SK-N-SH treated with all-trans-retinoic acid at 6 μM for 48 hours (cell line): ENCODE results near the gene TGFBI.

Source experiments
- ATAC-seq: fragments of 200-7000 bp; cut with Tn5 transposase; 3 replicates; pipeline ENCODE4 v1.9.1; 2020; ENCODE audit warnings: mild to moderate bottlenecking, moderate library complexity
- BACH2 ChIP-seq: fragments of 250-450 bp; sonication (Bioruptor Pico); IDR thresholded peaks from 2 replicates; pipeline ENCODE4 v1.9.0; 2021; ENCODE audit warnings: mild to moderate bottlenecking, borderline replicate concordance
- CSDC2 ChIP-seq: fragments of 250-450 bp; sonication (Bioruptor Pico); IDR thresholded peaks from 2 replicates; pipeline ENCODE4 v1.5.0; 2020; ENCODE audit warnings: mild to moderate bottlenecking, moderate library complexity
- ESRRG ChIP-seq: fragments of 250-450 bp; sonication (Bioruptor Pico); IDR thresholded peaks from 2 replicates; pipeline ENCODE4 v1.6.1; 2021; ENCODE audit warnings: mild to moderate bottlenecking
- GLIS3 ChIP-seq: fragments of 250-450 bp; sonication (Bioruptor Pico); IDR thresholded peaks from 2 replicates; pipeline ENCODE4 v1.5.0; 2020; ENCODE audit warnings: mild to moderate bottlenecking, moderate library complexity
- OSR1 ChIP-seq: fragments of 250-450 bp; sonication (Bioruptor Pico); IDR thresholded peaks from 2 replicates; pipeline ENCODE4 v1.8.0; 2022; ENCODE audit warnings: moderate library complexity, mild to moderate bottlenecking, inconsistent platforms
- PPARA ChIP-seq: fragments of 250-450 bp; sonication (Bioruptor Pico); IDR thresholded peaks from 2 replicates; pipeline ENCODE4 v1.5.0; 2020; ENCODE audit warnings: mild to moderate bottlenecking, borderline replicate concordance
- RARB ChIP-seq: fragments of 250-450 bp; sonication (Bioruptor Pico); IDR thresholded peaks from 2 replicates; pipeline ENCODE4 v1.8.0; 2021; ENCODE audit warnings: mild to moderate bottlenecking, moderate library complexity
- SNAI2 ChIP-seq: fragments of 250-450 bp; sonication (Bioruptor Pico); IDR thresholded peaks from 2 replicates; pipeline ENCODE4 v1.5.0; 2020; ENCODE audit warnings: mild to moderate bottlenecking, moderate library complexity
- TCF4 ChIP-seq: fragments of 250-450 bp; sonication (Bioruptor Pico); IDR thresholded peaks from 2 replicates; pipeline ENCODE4 v1.8.0; 2021; ENCODE audit warnings: mild to moderate bottlenecking, moderate library complexity, borderline replicate concordance
- TOX ChIP-seq: fragments of 250-450 bp; sonication (Bioruptor Pico); IDR thresholded peaks from 2 replicates; pipeline ENCODE4 v1.8.0; 2021; ENCODE audit warnings: mild to moderate bottlenecking, moderate library complexity, borderline replicate concordance
- ZC3H10 ChIP-seq: fragments of 250-450 bp; sonication (Bioruptor Pico); IDR thresholded peaks from 2 replicates; pipeline ENCODE4 v1.5.1; 2021; ENCODE audit warnings: mild to moderate bottlenecking, moderate library complexity
- ZFP3 ChIP-seq: fragments of 250-450 bp; sonication (Bioruptor Pico); IDR thresholded peaks from 2 replicates; pipeline ENCODE4 v1.5.0; 2020; ENCODE audit warnings: mild to moderate bottlenecking, moderate library complexity
- ZFP30 ChIP-seq: fragments of 450-650 bp; formaldehyde crosslinking; IDR thresholded peaks from 2 replicates; pipeline ENCODE4 v1.5.0; 2022; ENCODE audit warnings: mild to moderate bottlenecking, moderate library complexity
- ZNF565 ChIP-seq: fragments of 450-650 bp; formaldehyde crosslinking; conservative IDR thresholded peaks from 2 replicates; pipeline ENCODE4 v1.5.0; 2020; ENCODE audit warnings: low read depth, mild to moderate bottlenecking, moderate library complexity
- ZNF70 ChIP-seq: fragments of 450-650 bp; formaldehyde crosslinking; IDR thresholded peaks from 2 replicates; pipeline ENCODE4 v1.5.0; 2020; ENCODE audit warnings: mild to moderate bottlenecking, moderate library complexity
- ZNF8 ChIP-seq: fragments of 450-650 bp; formaldehyde crosslinking; IDR thresholded peaks from 2 replicates; pipeline ENCODE4 v1.5.0; 2020; ENCODE audit warnings: mild to moderate bottlenecking, moderate library complexity
- TF ChIP-seq, protein P1 (sequence below): fragments of 250-450 bp; sonication (Bioruptor Pico); IDR thresholded peaks from 2 replicates; pipeline ENCODE4 v1.5.1; 2021; ENCODE audit warnings: mild to moderate bottlenecking, moderate library complexity
- TF ChIP-seq, protein P2 (sequence below): fragments of 250-450 bp; sonication (Bioruptor Pico); IDR thresholded peaks from 2 replicates; pipeline ENCODE4 v1.5.0; 2020; ENCODE audit warnings: mild to moderate bottlenecking, moderate library complexity
- TF ChIP-seq, protein P3 (sequence below): fragments of 250-450 bp; sonication (Bioruptor Pico); IDR thresholded peaks from 2 replicates; pipeline ENCODE4 v1.8.0; 2021; ENCODE audit warnings: low read depth, mild to moderate bottlenecking, moderate library complexity, borderline replicate concordance
- TF ChIP-seq, protein P4 (sequence below): fragments of 250-450 bp; sonication (Bioruptor Pico); IDR thresholded peaks from 2 replicates; pipeline ENCODE4 v1.5.1; 2020; ENCODE audit warnings: low read depth, mild to moderate bottlenecking, moderate library complexity

The TGFBI gene

DNA sequence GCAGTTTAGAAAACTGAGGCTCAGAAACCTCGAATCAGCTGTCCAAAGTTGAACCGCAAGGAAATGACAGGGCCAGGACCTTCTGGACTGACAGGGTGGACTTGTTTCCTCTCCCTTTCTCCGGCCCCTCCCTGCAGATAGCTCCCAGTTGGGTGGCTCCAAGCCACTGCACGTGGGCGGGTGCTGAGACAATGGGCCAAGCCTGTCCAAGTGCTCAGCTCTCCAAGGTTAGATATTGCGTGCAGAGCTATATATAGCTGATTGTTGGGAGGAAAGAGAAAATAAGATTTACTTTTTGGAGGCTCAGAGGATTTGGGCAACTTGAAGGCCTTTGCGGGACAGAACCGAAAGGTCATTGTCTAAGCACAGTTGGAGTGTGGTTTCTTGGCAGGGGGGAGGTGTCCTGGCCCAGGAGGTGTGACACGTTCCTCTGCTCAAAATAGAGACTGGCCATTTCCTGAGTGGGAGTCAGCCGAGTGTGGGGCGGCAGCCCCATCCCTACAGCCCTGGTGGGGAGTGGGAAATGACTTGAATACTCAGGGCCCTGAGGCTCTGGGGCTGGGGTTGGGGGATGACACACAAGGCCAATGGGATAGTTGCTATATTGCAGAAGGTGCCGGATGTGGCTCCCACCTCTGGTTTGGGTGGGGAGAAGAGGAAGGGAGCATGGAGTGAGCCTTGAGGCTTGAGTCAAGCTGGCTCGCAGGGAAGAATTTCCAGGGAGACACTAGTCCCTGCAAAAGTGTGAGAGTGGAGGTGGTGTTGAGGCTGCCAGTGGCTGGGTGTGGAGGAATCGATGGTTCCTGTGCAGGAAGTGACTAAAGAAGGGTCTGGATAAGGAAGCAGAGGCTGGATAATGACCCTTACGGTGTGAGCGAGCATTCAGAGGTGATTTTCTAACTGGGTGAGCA, 59.4 kb downstream of the TGFBI start:
- TF ChIP-seq ZNF8, result no peak
- no peak for TF ChIP-seq ZNF565 (CRISPR knock-in tag)
- TF ChIP-seq BACH2 (CRISPR knock-in tag), result no peak
- TF ChIP-seq, protein P1, sequence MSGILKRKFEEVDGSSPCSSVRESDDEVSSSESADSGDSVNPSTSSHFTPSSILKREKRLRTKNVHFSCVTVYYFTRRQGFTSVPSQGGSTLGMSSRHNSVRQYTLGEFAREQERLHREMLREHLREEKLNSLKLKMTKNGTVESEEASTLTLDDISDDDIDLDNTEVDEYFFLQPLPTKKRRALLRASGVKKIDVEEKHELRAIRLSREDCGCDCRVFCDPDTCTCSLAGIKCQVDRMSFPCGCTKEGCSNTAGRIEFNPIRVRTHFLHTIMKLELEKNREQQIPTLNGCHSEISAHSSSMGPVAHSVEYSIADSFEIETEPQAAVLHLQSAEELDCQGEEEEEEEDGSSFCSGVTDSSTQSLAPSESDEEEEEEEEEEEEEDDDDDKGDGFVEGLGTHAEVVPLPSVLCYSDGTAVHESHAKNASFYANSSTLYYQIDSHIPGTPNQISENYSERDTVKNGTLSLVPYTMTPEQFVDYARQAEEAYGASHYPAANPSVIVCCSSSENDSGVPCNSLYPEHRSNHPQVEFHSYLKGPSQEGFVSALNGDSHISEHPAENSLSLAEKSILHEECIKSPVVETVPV, result no peak
- TF ChIP-seq, protein P2, sequence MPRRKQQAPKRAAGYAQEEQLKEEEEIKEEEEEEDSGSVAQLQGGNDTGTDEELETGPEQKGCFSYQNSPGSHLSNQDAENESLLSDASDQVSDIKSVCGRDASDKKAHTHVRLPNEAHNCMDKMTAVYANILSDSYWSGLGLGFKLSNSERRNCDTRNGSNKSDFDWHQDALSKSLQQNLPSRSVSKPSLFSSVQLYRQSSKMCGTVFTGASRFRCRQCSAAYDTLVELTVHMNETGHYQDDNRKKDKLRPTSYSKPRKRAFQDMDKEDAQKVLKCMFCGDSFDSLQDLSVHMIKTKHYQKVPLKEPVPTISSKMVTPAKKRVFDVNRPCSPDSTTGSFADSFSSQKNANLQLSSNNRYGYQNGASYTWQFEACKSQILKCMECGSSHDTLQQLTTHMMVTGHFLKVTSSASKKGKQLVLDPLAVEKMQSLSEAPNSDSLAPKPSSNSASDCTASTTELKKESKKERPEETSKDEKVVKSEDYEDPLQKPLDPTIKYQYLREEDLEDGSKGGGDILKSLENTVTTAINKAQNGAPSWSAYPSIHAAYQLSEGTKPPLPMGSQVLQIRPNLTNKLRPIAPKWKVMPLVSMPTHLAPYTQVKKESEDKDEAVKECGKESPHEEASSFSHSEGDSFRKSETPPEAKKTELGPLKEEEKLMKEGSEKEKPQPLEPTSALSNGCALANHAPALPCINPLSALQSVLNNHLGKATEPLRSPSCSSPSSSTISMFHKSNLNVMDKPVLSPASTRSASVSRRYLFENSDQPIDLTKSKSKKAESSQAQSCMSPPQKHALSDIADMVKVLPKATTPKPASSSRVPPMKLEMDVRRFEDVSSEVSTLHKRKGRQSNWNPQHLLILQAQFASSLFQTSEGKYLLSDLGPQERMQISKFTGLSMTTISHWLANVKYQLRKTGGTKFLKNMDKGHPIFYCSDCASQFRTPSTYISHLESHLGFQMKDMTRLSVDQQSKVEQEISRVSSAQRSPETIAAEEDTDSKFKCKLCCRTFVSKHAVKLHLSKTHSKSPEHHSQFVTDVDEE (CRISPR knock-in tag), result no peak
- no peak for TF ChIP-seq ESRRG (CRISPR knock-in tag)
- no peak for TF ChIP-seq ZC3H10
- TF ChIP-seq ZNF70 (CRISPR knock-in tag), result no peak
- TF ChIP-seq TCF4 (CRISPR knock-in tag), result no peak
- no peak for TF ChIP-seq RARB (CRISPR knock-in tag)
- TF ChIP-seq TOX (CRISPR knock-in tag), result no peak
- TF ChIP-seq, protein P3, sequence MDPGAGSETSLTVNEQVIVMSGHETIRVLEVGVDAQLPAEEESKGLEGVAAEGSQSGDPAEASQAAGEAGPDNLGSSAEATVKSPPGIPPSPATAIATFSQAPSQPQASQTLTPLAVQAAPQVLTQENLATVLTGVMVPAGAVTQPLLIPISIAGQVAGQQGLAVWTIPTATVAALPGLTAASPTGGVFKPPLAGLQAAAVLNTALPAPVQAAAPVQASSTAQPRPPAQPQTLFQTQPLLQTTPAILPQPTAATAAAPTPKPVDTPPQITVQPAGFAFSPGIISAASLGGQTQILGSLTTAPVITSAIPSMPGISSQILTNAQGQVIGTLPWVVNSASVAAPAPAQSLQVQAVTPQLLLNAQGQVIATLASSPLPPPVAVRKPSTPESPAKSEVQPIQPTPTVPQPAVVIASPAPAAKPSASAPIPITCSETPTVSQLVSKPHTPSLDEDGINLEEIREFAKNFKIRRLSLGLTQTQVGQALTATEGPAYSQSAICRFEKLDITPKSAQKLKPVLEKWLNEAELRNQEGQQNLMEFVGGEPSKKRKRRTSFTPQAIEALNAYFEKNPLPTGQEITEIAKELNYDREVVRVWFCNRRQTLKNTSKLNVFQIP (CRISPR knock-in tag), result no peak
- TF ChIP-seq, protein P4, sequence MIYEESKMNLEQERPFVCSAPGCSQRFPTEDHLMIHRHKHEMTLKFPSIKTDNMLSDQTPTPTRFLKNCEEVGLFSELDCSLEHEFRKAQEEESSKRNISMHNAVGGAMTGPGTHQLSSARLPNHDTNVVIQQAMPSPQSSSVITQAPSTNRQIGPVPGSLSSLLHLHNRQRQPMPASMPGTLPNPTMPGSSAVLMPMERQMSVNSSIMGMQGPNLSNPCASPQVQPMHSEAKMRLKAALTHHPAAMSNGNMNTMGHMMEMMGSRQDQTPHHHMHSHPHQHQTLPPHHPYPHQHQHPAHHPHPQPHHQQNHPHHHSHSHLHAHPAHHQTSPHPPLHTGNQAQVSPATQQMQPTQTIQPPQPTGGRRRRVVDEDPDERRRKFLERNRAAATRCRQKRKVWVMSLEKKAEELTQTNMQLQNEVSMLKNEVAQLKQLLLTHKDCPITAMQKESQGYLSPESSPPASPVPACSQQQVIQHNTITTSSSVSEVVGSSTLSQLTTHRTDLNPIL (CRISPR knock-in tag), result no peak
- no peak for TF ChIP-seq OSR1
- no peak for TF ChIP-seq GLIS3 (CRISPR knock-in tag)
- no peak for TF ChIP-seq SNAI2 (CRISPR knock-in tag)
- TF ChIP-seq CSDC2 (CRISPR knock-in tag), result no peak
- no peak for TF ChIP-seq ZFP3 (CRISPR knock-in tag)
- no peak for TF ChIP-seq ZFP30 (CRISPR knock-in tag)
- ATAC-seq, result no peak

DNA sequence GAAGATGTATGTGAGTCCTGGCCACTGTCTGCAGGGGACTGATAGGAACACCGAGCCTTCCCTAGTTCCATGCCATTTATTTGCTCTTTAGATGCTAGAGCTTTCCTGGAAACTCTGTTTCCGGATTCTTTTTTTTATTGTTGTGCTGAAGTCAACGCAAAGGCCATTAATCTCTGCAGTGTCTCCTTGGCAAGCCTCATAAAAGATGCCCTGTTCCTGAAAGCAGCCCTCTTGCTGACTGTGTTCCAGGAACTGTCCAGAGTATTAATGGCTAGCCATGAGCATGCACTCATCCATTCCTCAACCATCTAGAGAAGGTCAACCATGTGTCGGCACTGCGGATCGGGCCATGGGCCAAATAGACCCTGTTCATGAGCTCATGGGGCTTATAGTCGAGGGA, 61.0 kb downstream of the TGFBI start:
- peak; percentile 46; the same call in 1 of the 3 replicates for ATAC-seq
- no peak for TF ChIP-seq ZNF70 (CRISPR knock-in tag)
- TF ChIP-seq, protein P4 (CRISPR knock-in tag), result no peak
- TF ChIP-seq, all 23 proteins: peak for 0

DNA sequence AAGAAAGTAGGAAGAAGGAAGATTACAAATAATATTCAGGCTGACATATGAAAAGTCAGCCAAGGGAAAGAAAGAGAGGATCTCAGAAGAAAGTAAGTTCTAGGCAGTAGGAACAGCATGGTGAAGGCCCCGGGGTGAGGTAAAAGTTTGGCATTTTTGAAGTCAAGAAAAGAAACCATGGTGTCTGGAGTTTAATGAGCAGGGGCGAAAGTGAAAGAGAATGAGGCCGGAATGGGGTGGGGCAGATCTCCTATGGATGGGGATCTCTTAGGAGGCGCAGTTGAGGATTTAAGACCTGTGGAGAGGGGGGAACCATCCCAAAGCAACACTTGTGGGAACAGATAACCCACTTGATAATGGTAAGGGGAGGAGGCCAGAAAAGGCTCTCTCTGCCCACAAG, 61.5 kb downstream of the TGFBI start:
- ATAC-seq, result no peak
- no peak for TF ChIP-seq BACH2 (CRISPR knock-in tag)
- no peak for TF ChIP-seq TCF4 (CRISPR knock-in tag)
- TF ChIP-seq SNAI2 (CRISPR knock-in tag), result no peak
- TF ChIP-seq, protein P1, result no peak
- TF ChIP-seq ZNF70 (CRISPR knock-in tag), result no peak
- no peak for TF ChIP-seq TOX (CRISPR knock-in tag)
- TF ChIP-seq, protein P3 (CRISPR knock-in tag), result no peak
- no peak for TF ChIP-seq ZFP3 (CRISPR knock-in tag)
- TF ChIP-seq RARB (CRISPR knock-in tag), result no peak
- TF ChIP-seq, protein P2 (CRISPR knock-in tag), result no peak
- TF ChIP-seq PPARA (CRISPR knock-in tag), result no peak
- no peak for TF ChIP-seq CSDC2 (CRISPR knock-in tag)
